HG03571 (cell line): ENCODE measurements around the gene KIAA2012.

Experiments
- ATAC-seq: cut with Tn5 transposase; IDR thresholded peaks from one replicate; pipeline ENCODE4 v1.9.1; 2021; ENCODE audit not compliant: unreplicated experiment

KIAA2012 gene

GRCh38 chr2:202042444-202042843, 30.6 kb upstream of the KIAA2012 start:
- no peak for ATAC-seq

DNA sequence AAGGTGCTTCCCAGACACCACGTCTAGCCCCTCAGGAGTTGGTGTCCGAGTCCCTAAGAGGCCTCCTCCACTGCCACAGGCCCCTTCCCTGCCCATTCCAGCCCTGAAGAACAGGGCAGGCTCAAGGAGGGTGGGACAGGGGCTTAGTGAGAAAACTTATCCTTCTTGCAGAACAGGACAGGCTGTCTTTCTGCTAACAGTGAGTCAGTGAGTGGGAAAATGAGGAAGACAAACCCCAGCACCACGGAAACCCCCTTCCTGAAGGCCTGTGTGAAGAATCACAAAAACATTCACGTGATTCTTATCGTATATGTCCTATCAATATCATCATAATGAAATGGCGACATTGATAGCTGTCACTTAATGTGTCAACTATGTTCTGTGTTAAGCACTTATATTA, 29.6 kb upstream of the KIAA2012 start:
- ATAC-seq = no peak

DNA sequence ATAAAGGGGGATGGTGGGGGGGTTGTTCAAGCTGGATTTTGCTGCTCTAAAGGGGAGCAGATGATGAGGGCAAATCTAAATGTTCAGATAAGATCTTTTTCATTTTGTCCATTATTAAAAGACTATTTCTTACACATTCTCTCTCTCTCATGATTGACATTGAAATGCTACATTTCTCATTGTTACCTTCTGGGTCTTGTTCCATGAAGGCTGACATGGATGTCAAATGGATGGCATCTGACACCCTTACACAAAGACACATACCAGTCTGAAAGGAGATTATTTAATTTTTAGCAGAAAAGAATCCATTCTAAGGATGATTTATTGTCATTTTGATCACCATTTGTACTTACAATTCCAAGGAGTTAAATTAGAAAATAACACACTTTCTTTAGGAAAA, 28.3 kb upstream of the KIAA2012 start:
- no peak for ATAC-seq

DNA sequence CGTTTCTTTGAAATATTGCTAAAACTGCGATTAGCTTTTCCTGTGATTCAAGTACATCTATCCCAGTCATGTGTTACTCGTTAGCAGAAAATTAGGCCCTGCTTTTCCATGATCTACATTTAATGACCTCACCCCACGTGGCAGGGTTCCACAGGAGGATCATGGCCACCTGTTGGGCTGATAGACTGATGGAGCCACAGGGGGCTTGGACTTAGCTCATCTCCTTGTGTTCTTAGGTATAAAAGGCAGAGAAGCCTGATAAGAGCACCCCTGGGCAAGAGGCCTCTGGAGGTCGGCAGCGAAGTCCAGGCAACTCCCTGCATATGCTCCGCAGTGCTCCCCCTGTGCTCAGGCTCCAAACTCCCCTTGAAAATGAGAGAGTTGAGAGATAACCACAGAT, 26.5 kb upstream of the KIAA2012 start:
- ATAC-seq = no peak

- no peak for ATAC-seq
Observed at GRCh38 chr2:202049092-202049728, 23.8 kb upstream of the KIAA2012 start.

DNA sequence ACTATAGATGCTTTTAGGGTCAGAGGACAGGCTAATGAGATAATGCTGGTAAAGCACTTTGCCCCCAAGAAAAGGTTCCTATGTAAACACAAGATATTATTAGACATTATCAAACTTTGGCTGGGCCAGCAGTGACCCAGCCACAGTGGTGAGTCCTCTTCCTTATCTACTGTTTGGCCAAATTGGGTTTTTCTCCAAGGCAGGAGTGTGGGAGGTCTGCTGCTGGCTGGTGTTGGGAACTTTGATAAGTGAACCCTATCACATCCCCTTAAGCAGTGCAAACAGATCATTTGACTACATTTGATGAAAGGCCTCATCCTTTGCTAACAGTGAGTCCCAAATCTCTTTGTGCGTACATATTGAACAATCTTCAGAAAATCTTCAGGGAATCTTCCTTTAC, 23.2 kb upstream of the KIAA2012 start:
- no peak for ATAC-seq

DNA sequence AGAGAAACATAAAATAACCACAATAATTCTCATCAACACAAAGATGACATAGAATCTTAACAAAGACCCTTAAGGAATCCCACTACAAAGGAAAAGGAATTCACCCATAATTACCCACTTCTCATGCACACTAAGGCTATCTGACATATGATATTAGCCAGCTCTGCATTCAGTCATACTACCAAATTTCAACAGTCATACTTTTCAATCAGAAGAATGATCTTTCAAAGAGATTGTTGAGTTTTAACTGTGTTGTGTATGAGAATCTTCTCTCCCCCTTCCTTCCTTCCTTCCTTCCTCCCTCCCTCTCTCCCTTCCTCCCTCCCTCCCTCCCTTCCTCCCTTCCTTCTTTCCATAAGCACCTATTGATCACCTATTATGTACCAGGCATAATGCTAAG, 22.4 kb upstream of the KIAA2012 start:
- ATAC-seq = no peak

- ATAC-seq = no peak
Observed at GRCh38 chr2:202051499-202052161, 21.4 kb upstream of the KIAA2012 start.

DNA sequence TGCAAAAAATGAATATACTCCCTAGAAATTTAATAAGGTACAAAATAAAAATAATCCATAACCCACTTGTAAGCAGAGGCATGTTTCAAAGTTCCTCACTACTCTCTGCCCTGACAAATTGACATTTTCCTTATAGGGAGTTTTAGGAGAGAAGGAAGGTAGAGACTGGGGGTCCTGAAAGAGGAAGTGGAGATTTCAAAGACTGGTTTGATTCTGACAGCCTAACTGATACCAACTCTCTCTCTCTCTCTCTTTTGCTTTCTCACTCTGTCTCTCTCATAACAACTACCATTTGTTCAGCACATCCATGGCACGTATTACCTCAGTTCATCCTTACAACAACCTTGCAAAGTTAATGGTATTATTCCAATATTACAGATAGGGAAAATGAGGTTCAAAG, 20.8 kb upstream of the KIAA2012 start:
- ATAC-seq = no peak

GRCh38 chr2:202054679-202055078, 18.4 kb upstream of the KIAA2012 start:
- no peak for ATAC-seq

DNA sequence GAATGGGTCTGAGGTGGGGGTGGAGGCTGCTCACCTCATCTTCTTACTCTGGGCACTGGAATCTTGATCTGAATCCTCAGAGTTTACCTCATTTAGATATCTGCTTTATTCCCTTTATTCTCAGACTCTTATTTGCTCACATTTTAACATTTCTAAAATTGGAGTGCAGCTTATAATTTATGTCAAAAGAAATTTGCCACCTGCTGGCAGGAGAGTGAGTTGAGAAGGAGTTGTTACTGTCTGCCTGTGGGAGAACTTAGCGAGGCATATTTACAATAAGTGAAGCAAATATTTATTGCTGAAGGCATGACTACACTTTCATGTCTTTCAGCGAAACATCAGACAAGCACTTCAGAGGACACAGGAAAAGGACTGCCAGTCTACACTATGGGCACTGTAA, 16.4 kb upstream of the KIAA2012 start:
- ATAC-seq = no peak

DNA sequence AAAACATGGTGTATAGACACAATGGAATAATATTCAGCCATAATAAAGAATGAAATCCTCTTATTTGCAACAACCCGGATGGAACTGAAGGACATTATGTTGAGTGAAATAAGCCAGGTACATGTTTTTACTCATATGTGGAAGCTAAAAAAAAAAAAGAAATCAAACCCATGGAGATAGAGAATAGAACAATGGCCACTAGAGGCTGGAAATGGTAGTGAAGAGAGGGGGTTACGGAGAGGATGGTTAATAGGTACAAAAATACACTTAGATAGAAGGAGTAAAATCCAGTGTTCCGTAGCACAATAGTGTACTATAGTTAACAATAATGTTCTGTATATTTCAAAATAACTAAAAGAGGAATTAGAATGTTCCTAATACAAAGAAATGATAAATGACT, 12.8 kb upstream of the KIAA2012 start:
- ATAC-seq = no peak

DNA sequence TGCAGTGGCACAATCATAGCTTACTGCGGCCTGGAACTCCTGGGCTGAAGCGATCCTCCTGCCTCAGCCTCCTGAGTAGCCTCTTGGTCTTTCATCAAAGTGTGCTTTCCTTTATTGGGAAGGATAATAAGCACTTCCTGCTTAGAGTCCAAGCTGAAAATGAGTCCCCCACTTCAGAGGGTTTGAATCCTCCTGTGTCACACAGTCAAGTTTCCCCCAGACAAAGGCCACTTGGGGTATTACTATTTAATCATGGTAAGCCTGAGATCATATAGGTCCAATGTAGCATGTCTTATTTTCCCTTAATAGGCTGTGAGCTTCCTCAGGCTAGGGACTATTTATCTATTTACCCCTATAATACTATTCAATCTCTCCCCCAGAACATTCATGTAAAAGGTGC, 11.4 kb upstream of the KIAA2012 start:
- ATAC-seq = no peak

- ATAC-seq = no peak
Observed at GRCh38 chr2:202064171-202064880, 8.7 kb upstream of the KIAA2012 start.

GRCh38 chr2:202064881-202065230, 8.2 kb upstream of the KIAA2012 start:
- ATAC-seq = no peak

DNA sequence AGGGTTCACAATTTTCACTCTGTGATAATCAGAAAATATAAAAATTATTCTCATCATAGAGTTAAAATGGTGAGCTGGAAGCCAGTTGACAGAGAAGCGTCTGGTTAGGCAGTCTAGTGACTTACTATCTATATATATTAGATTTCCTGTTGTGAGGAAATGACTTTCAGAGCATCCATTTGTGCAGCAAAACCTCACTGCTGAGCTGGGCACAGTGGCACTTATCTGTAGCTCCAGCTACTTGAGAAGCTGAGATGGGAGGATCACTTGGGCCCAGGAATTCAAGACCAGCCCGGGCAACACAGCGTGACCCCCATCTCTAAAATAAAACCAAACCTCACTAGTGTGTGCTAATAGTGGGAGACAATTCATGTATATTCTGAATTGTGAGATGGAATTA, 7.2 kb upstream of the KIAA2012 start:
- ATAC-seq = no peak

- no peak for ATAC-seq
Observed at GRCh38 chr2:202066875-202067274, 6.2 kb upstream of the KIAA2012 start.

GRCh38 chr2:202067589-202067988, 5.5 kb upstream of the KIAA2012 start:
- no peak for ATAC-seq

DNA sequence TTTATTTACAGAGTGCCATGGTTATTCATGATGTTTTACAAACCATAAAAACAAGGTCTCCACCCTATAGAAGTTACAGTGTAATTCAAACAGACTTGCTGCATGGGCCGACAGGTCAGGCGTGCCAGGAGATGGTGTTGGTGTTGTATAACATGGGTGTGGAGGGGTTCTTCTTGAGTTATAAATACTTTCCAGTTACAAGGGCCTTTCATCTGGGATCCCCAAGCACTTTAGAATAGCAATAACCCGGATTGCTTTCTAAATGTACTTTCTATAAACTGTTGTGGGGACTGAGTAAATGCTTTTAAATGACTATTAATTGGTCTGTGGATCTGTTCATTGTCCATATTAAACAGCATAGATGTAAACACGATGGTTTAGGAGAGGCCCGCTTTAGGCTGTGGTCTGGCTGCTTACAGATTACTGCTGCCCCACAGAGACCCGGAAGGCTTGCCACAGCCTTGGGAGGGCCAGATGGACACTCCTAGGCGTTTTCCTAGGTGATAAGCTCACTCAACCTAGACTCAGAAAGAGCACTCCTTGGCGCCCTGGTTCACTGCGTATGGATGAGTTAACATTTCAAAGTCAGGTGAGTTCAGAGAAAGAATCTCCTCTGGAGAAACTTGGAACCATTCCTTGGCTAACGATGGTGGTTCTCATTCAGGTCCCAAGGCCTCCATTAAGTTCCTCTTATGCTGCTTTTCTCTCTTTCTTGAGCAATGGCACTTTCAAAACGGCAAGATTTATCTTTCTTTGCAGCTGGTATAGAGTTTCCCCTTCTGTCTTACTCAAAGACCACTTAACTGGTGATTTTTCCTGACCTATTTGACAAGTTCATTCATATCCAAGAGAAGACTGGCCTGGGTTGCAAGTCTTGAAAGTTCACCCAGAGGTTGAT, 3.6 kb upstream of the KIAA2012 start:
- no peak for ATAC-seq

- ATAC-seq = no peak
Observed at GRCh38 chr2:202071107-202071506, 1.9 kb upstream of the KIAA2012 start.

DNA sequence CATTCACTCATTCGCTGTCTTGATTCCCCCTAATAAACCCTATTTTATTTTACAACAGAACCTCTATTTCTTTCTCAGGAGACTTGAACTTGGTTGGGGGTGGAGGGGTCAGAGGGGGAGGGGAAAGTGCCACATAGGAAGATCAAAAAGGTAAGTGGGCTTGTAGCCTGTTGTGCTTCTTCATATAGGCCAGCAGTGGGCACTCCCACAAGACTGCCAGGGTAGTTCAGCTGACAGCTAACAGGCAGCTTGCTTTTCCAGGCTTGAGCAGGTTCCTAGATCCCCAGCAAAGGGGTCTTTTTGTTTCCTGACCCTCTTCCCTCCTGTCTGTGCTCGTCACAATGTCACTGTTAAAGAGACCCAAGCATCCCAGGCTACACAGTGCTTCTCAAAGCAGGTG, 829 bp upstream of the KIAA2012 start:
- ATAC-seq = no peak

- ATAC-seq = no peak
Observed at GRCh38 chr2:202074324-202074723, 1.3 kb downstream of the KIAA2012 start.
